ENCODE data around the gene KSR2.

Gene KSR2

DNA sequence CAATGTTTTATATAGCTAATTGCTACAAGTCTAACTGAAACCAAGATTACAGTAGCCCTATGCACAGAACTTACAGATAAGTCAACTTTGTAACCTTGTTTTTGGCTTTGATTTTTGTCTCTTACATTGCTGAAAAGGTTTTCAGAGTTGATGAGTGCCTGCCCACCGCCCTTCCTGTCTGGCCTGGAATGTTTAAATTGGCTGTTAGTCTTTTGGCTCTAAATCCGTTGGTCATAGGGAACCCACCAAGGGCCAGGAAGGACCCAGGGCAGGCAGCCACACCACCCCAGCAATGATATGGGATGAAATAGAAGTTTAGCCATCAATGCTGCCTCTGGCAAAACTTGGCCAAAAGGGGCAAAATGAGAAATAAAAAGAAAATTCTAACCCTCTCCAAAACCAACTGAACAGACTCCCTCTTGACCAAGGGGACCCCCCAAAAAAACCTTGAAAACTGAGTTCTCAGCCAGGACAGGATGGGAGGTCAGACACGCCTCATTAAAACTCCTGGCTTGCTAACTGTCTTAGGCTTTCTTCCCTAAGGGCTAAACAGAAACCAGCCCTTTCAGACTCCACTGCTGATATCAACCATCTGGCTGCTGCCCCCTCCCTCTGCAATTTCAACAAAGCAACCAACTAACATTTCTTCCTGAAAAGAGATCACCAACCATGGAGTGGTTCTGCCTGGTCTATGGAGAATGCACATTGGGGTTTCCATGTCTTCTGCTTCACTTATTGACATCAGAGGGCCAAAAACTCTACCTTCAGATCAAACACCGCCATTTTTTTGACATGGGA lies 365.3 kb downstream of the KSR2 start:
- CTCF ChIA-PET: interaction anchor here (0.7 kb wide), 1 partner anchor 8 kb away, joined by 3 read pairs; no protein-coding TSS in a partner anchor

DNA sequence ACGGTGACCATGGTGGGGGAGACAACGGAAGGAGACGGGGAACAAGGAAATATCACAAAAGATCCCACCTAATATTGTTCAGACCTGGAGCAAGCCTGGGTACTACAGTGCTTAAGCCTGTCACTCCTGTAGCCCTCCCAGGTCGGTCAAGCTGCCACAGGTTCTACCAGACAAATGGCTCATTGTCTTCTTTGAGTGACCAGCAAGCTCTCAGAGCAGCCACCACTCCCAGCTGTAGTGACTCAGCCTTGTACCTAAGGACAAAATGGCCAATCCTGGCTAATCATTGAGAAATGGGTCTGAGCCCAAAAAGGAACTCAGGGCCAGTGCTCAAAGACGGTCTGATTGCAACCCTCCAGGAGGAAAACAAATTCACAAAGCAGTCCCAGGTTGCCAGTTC lies 368.9 kb downstream of the KSR2 start:
- ChIA-PET CTCF (interaction anchor here (0.6 kb wide), 1 partner anchor 364 kb away, joined by 3 read pairs; no protein-coding TSS in a partner anchor), POLR2A (ENCODE audit: low non-redundant PET) (no interaction called here)
- TF ChIP-seq, protein P1, sequence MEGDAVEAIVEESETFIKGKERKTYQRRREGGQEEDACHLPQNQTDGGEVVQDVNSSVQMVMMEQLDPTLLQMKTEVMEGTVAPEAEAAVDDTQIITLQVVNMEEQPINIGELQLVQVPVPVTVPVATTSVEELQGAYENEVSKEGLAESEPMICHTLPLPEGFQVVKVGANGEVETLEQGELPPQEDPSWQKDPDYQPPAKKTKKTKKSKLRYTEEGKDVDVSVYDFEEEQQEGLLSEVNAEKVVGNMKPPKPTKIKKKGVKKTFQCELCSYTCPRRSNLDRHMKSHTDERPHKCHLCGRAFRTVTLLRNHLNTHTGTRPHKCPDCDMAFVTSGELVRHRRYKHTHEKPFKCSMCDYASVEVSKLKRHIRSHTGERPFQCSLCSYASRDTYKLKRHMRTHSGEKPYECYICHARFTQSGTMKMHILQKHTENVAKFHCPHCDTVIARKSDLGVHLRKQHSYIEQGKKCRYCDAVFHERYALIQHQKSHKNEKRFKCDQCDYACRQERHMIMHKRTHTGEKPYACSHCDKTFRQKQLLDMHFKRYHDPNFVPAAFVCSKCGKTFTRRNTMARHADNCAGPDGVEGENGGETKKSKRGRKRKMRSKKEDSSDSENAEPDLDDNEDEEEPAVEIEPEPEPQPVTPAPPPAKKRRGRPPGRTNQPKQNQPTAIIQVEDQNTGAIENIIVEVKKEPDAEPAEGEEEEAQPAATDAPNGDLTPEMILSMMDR (conservative IDR thresholded peaks at IDR 0.05; ENCODE audit: low read depth): no peak

More for the DNA sequence above, 365.3 kb downstream of the KSR2 start:
- TF ChIP-seq, protein P1 (conservative IDR thresholded peaks at IDR 0.05; ENCODE audit: low read depth): no peak
- POLR2A ChIA-PET (ENCODE audit: low non-redundant PET): no interaction called here
- H3K27ac ChIP-seq: no peak overlapping the region
- DNase-seq (ENCODE audit: low spot score): no peak

DNA sequence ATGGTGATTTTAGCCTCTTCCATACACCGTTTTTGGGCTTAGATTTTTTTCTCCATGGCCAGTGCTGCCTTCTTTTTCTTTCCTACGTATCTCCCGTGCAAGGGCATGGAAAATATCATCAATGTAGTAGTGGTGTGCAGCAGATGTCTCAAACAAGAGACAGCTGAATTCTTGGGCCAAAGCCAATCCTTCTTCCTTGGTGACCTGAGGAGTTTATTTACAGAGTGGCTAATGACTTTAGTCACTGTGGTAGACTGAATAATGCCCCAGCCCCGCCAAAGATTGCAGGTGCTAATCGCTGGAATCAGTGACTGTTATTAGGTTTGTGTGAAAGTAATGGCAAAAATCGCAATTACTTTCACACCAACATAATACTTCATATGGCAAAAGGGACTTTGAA lies 371.8 kb downstream of the KSR2 start:
- no peak for DNase-seq (ENCODE audit: low spot score)
- no peak overlapping the region for H3K27ac ChIP-seq
- TF ChIP-seq, protein P1 (conservative IDR thresholded peaks at IDR 0.05; ENCODE audit: low read depth): no peak
- CTCF ChIA-PET: no interaction called here
- POLR2A ChIA-PET (ENCODE audit: low non-redundant PET): no interaction called here

More for the DNA sequence above, 368.9 kb downstream of the KSR2 start:
- no peak for DNase-seq (ENCODE audit: low spot score)
- no peak overlapping the region for H3K27ac ChIP-seq

DNA sequence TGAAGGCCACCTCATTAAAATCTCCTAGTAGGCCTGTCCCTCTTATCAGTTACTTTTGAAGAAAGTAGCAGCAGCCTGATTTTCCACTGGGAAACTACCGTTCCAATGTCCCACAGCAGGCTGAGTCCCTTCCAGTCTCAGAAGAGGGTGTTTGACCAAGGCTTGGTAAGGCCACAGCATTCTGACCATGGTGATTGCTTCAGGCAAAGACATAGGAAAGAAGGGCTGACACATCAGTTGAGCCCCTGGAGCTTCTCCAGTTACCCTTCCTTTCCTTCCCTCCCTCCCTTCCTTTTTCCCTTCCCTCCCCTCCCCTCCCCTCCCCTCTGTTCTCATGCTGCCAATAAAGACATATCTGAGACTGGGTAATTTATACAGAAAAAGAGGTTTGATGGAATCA lies 373.0 kb downstream of the KSR2 start:
- TF ChIP-seq, protein P1 (conservative IDR thresholded peaks at IDR 0.05; ENCODE audit: low read depth): no peak
- CTCF ChIA-PET: no interaction called here
- DNase-seq (ENCODE audit: low spot score): no peak
- H3K27ac ChIP-seq: no peak overlapping the region
- POLR2A ChIA-PET (ENCODE audit: low non-redundant PET): no interaction called here

DNA sequence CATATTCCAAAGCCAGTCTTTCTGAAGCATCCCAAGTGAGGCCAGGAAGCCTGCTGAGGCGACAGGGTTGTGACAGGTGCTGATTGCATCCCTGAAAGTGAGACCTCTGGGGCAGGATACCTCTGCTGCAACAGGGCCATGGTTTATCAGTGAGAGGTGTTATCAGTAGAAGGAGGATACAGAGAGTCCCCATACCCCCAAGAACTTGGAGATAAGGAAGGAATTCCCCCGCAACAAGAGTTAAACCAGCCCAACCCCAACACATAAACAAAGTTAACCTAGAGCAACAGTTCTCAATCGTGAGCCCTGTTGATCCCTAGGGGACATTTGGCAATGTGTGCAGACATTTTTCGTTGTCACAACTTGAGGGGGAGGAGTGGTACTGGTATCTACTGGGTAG lies 374.3 kb downstream of the KSR2 start:
- H3K27ac ChIP-seq: no peak overlapping the region
- TF ChIP-seq, protein P1 (conservative IDR thresholded peaks at IDR 0.05; ENCODE audit: low read depth): no peak
- DNase-seq (ENCODE audit: low spot score): no peak
- POLR2A ChIA-PET (ENCODE audit: low non-redundant PET): no interaction called here
- CTCF ChIA-PET: interaction anchor here (0.5 kb wide), 1 partner anchor 9 kb away, joined by 3 read pairs; no protein-coding TSS in a partner anchor

DNA sequence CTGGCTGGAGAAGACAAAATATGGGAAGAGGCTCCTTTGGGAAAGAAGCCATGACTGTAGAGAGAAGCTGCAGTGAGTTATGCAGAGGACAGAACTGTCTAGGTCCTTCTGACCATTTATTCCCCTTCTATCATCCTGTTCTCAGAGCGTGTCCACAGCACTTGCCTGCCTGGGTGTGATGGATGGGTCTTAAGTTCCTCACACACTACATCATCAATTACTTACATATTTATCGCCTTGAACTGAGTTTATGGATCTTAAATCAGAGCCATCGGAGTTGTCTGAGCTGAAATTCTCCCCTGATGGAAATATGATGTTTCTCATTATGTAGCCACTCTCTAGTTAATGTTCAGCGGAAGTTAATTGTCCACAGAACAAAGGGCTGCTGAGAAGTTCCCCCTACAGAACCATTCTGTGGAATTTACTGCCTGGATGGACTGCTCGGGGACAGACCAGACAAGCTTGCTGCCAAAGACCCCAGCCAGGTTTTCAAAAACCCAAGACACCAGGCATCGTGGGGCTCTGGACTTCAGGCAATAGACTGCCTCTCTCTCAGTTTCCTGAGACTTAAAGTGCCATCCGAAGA lies 374.9 kb downstream of the KSR2 start:
- ChIA-PET CTCF (interaction anchor here (0.5 kb wide), 1 partner anchor 8 kb away, joined by 3 read pairs; no protein-coding TSS in a partner anchor), POLR2A (ENCODE audit: low non-redundant PET) (no interaction called here)
- DNase-seq (ENCODE audit: low spot score): no peak
- H3K27ac ChIP-seq: no peak overlapping the region
- TF ChIP-seq, protein P1 (conservative IDR thresholded peaks at IDR 0.05; ENCODE audit: low read depth): no peak

Measured in RWPE1 (cell line).